Left lung (tissue), 10 donors: ENCODE data around the gene FHOD3. TPM values are rescaled to one million over a fixed set of nuclear protein-coding genes. Genes with fewer than 3 reads are reported as not detected.

Experiments
- ATAC-seq: fragments of 200-7000 bp; cut with Tn5 transposase; one replicate; pipeline ENCODE4 v1.9.1; 2020; ENCODE audit warnings: moderate library complexity
- DNase-seq, 4 donors: peaks; one replicate each; pipeline ENCODE4 v3.0.0-alpha.2; 2013 to 2020
- H3K27ac ChIP-seq, 2 donors: fragments of 200-600 bp; sonication (generic) in 1 of 2; one replicate each; pipeline versions ENCODE4 v1.5.0 to v1.8.0; 2020 to 2021
- H3K27me3 ChIP-seq, 2 donors: fragments of 200-600 bp; sonication (generic) in 1 of 2; one replicate each; pipeline versions ENCODE4 v1.5.0 to v1.8.0; 2020 to 2021
- H3K36me3 ChIP-seq, 2 donors: fragments of 200-600 bp; sonication (generic) in 1 of 2; one replicate each; pipeline versions ENCODE4 v1.5.0 to v1.8.0; 2020 to 2021
- H3K4me1 ChIP-seq, 2 donors: fragments of 200-600 bp; one replicate each; pipeline ENCODE4 v1.8.0; 2021
- H3K4me3 ChIP-seq, 2 donors: fragments of 200-600 bp; sonication (generic) in 1 of 2; one replicate each; pipeline versions ENCODE4 v1.5.0 to v1.8.0; 2020 to 2021; ENCODE audit warnings: mild to moderate bottlenecking in 1 of 2
- H3K9me3 ChIP-seq, 2 donors: fragments of 200-600 bp; sonication (generic) in 1 of 2; one replicate each; pipeline versions ENCODE4 v1.5.0 to v1.8.0; 2020 to 2021
- CTCF ChIP-seq, 2 donors: fragments of 200-600 bp; sonication (generic) in 1 of 2; IDR thresholded peaks; one replicate each; pipeline versions ENCODE4 v1.5.0 to v1.8.0; 2021; ENCODE audit warnings: antibody characterized with exemption in 2 of 2
- intact Hi-C, 2 donors: fragments of 100-400 bp; cut with DNase I; formaldehyde crosslinking; loops; one replicate each; pipeline versions ENCODE4 v1.11.2 to v1.14.2; 2022
- polyA plus RNA-seq, 6 donors: library from polyadenylated mRNA; unstranded; fragments of 120-200 nt; gene quantifications; one replicate each; pipeline ENCODE4 v1.2.1, GENCODE V29; 2013; ENCODE audit not compliant: insufficient read length in 6 of 6
- total RNA-seq, 2 donors: library from RNA; stranded (reverse); fragmentation: NEBNext Ultra II Directional; extraction: Animal tissue kit (Norgen Biotek cat#: 25700); gene quantifications; one replicate each; pipeline ENCODE4 v1.2.1, GENCODE V29; 2021
- donor health status: DM: no; HTN: yes; CAD: no.
- donor health status: DM: no; HTN: no; CAD: no.

FHOD3 gene
- total and polyA plus RNA-seq, 8 donors = 0.55 to 2.9 (median 1.5) TPM

GRCh38 chr18:36360256-36360909 lies 62.9 kb downstream of the FHOD3 start:
- no peaks in the 10 kb centered on the region for H3K36me3 ChIP-seq
- TF ChIP-seq CTCF (IDR thresholded peaks at IDR 0.05) = no peak
- H3K9me3 ChIP-seq = no peaks in the 10 kb centered on the region
- ATAC-seq (no peak), DNase-seq (no peak)
- no peaks in the 10 kb centered on the region for H3K4me1 ChIP-seq
- H3K4me3 ChIP-seq = no peak overlapping the region
- intact Hi-C loops = no loop called here
- no peaks in the 10 kb centered on the region for H3K27me3 ChIP-seq
- H3K27ac ChIP-seq = no peak overlapping the region

GRCh38 chr18:36364911-36365624 lies 67.6 kb downstream of the FHOD3 start:
- no peak for TF ChIP-seq CTCF (IDR thresholded peaks at IDR 0.05)
- DNase-seq (no peak), ATAC-seq (no peak)
- Histone ChIP-seq H3K9me3 (no peaks in the 10 kb centered on the region), H3K27me3 (peaks cover 0 to 3% of the 10 kb centered on the region in 2 donors), H3K36me3 (no peaks in the 10 kb centered on the region), H3K27ac (no peak overlapping the region), H3K4me1 (no peaks in the 10 kb centered on the region), H3K4me3 (no peak overlapping the region)
- intact Hi-C loops = no loop called here

- peaks cover 0 to 4% of the 10 kb centered on the region in 2 donors for H3K27me3 ChIP-seq
- intact Hi-C loops = no loop called here
- no peaks in the 10 kb centered on the region for H3K4me1 ChIP-seq
- TF ChIP-seq CTCF (IDR thresholded peaks at IDR 0.05) = no peak
- no peak overlapping the region for H3K27ac ChIP-seq
- no peak overlapping the region for H3K4me3 ChIP-seq
- no peaks in the 10 kb centered on the region for H3K36me3 ChIP-seq
- H3K9me3 ChIP-seq = no peaks in the 10 kb centered on the region
- DNase-seq (no peak), ATAC-seq (no peak)
Measured at GRCh38 chr18:36365836-36366775, 68.6 kb downstream of the FHOD3 start.

GRCh38 chr18:36366994-36367839 lies 69.7 kb downstream of the FHOD3 start:
- intact Hi-C loops = no loop called here
- no peak for DNase-seq
- no peak overlapping the region for H3K4me3 ChIP-seq
- no peaks in the 10 kb centered on the region for H3K36me3 ChIP-seq
- no peaks in the 10 kb centered on the region for H3K4me1 ChIP-seq
- no peak overlapping the region for H3K27ac ChIP-seq
- H3K9me3 ChIP-seq = no peaks in the 10 kb centered on the region
- H3K27me3 ChIP-seq = peaks cover 0 to 9% of the 10 kb centered on the region in 2 donors
- ATAC-seq = no peak
- no peak for TF ChIP-seq CTCF (IDR thresholded peaks at IDR 0.05)
